Lower lobe of right lung (tissue), 2 donors: Measurements from ENCODE around the gene SH3GL3. TPM values are rescaled to one million over a fixed set of nuclear protein-coding genes. Genes with fewer than 3 reads are reported as not detected.

ENCODE experiments used
- ATAC-seq, 2 donors: fragments of 200-7000 bp; cut with Tn5 transposase; one replicate each; pipeline ENCODE4 v1.9.1; 2020 to 2022; ENCODE audit warnings: mild to moderate bottlenecking in 2 of 2, moderate library complexity in 2 of 2
- DNase-seq: peaks from one replicate; pipeline ENCODE4 v3.0.0-alpha.2; 2020
- H3K27ac ChIP-seq: fragments of 200-600 bp; one replicate; pipeline ENCODE4 v1.8.0; 2022
- H3K27me3 ChIP-seq: fragments of 200-600 bp; one replicate; pipeline ENCODE4 v1.8.0; 2022; ENCODE audit warnings: low read depth
- H3K36me3 ChIP-seq: fragments of 200-600 bp; one replicate; pipeline ENCODE4 v1.8.0; 2022; ENCODE audit warnings: mild to moderate bottlenecking
- H3K4me1 ChIP-seq: fragments of 200-600 bp; one replicate; pipeline ENCODE4 v1.8.0; 2022
- H3K4me3 ChIP-seq: fragments of 200-600 bp; one replicate; pipeline ENCODE4 v1.8.0; 2022; ENCODE audit warnings: mild to moderate bottlenecking
- H3K9me3 ChIP-seq: fragments of 200-600 bp; one replicate; pipeline ENCODE4 v1.8.0; 2022
- CTCF ChIP-seq: fragments of 200-600 bp; IDR thresholded peaks from one replicate; pipeline ENCODE4 v1.8.0; 2022; ENCODE audit warnings: antibody characterized with exemption, mild to moderate bottlenecking
- intact Hi-C: fragments of 100-400 bp; cut with DNase I; formaldehyde crosslinking; loops from one replicate; pipeline ENCODE4 v1.11.0; 2022
- total RNA-seq: library from RNA; stranded (reverse); fragmentation: NEBNext Ultra II Directional; extraction: Animal tissue kit (Norgen Biotek cat#: 25700); gene quantifications from one replicate; pipeline ENCODE4 v1.2.1, GENCODE V29; 2021
- donor health status: DM: no; HTN: yes; CAD: no; lungs with severe emphysema.

The SH3GL3 gene
- total RNA-seq, 1 donor from 2014 or later: 2.6 TPM

DNA sequence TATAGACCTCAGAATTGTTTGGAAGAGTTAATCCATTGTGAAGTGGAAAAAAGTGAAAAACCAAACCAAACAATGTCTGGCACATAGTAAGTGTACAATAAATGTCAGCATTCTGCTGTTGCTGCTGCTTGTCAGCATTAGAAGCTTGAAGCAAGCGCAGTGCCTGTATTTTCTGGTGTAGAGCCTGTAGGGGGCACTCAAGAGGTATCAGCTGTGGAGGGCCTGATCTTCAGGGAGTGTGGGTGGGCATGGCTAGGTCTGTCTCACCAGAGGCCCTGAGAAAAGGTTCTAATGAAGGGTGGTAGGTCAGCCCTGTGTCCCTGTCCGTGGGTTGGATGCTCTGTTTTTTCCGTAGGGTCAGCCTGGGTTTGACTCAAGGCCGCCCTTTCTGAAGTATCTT is 210.4 kb downstream of the SH3GL3 start:
- H3K4me3 ChIP-seq: no peak overlapping the region
- H3K36me3 ChIP-seq: no peaks in the 10 kb centered on the region
- no peak for TF ChIP-seq CTCF
- intact Hi-C loops: no loop called here
- no peak for ATAC-seq
- no peaks in the 10 kb centered on the region for H3K9me3 ChIP-seq
- DNase-seq: no peak
- H3K27ac ChIP-seq: no peak overlapping the region
- H3K4me1 ChIP-seq: no peaks in the 10 kb centered on the region
- peaks cover 26% of the 10 kb centered on the region for H3K27me3 ChIP-seq

DNA sequence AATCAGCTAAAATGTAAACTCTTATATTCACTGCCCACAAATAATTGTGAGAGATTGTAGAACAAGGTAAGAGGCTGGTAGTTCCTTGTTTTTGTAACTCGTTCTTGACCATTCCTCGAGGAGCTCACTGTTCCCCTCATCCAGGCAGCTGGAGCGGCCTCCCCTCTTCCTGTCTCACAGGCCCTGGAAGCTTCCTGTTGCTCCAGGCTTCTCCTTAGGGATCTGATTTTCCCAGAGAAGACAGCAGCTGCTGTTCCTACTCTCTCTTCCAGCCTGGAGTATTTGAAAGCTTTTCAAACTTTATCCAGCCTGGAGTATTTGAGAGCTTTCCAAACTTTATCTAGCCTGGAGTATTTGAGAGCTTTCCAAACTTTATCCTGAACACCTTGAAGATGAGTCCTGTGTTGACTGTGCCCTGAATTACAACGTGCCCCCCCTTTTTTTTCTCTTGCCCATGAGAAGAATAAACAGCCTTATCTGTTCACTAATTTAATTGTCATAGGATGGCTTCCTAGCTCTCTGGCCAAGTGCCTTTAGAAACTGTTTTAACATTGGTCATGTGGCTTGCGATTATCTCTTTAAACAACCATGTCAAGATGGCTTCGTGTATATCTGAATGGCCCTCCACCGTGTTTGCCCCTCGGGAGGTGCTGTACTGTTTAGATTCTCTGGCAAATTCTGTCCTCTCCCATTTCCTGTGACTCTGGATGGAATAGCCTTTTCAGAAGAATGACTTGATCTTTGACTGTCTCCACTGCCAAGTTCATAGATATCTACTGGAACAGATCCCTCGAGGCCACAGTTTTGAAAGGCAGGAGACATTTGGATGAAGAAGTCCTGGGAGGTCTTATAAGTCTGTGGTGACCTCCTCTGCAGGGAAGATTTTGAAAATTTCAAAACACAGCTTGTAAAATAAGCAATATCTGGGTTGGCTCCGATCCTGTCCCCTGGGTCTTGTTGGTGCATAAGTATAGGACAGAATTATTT is 211.6 kb downstream of the SH3GL3 start:
- DNase-seq (no peak), ATAC-seq (peak in 1 of 2 donors; percentile 6)
- Histone ChIP-seq H3K36me3 (no peaks in the 10 kb centered on the region), H3K4me3 (no peak overlapping the region), H3K9me3 (no peaks in the 10 kb centered on the region), H3K27ac (no peak overlapping the region), H3K4me1 (no peaks in the 10 kb centered on the region), H3K27me3 (peaks cover 26% of the 10 kb centered on the region)
- intact Hi-C loops: no loop called here
- no peak for TF ChIP-seq CTCF

- ATAC-seq (no peak), DNase-seq (no peak)
- Histone ChIP-seq H3K9me3 (no peaks in the 10 kb centered on the region), H3K27me3 (peaks cover 21% of the 10 kb centered on the region), H3K4me3 (no peak overlapping the region), H3K27ac (no peak overlapping the region), H3K36me3 (no peaks in the 10 kb centered on the region), H3K4me1 (no peaks in the 10 kb centered on the region)
- intact Hi-C loops: no loop called here
- TF ChIP-seq CTCF: no peak
Observed at GRCh38 chr15:83659417-83659812, 212.3 kb downstream of the SH3GL3 start.

DNA sequence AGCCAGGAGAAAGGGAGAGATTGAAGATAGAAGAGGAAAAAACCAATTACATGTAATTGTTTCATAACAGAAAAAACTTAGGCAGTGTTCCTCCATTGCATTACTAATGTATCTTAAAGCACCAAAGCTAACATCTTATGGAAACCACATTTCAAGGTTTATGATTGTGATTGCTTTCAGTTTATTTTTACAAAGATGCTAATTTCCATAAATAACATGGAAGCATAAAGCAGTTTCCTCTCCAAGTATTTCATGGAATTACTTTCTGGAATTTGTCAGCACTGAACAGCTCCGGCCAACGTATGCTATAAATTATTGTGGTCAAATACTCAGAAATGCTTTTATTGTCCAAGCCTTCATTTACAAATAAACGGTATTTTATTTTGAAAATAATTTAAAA is 218.3 kb downstream of the SH3GL3 start:
- Histone ChIP-seq H3K4me1 (no peaks in the 10 kb centered on the region), H3K4me3 (no peak overlapping the region), H3K27me3 (no peaks in the 10 kb centered on the region), H3K9me3 (no peaks in the 10 kb centered on the region), H3K27ac (no peak overlapping the region), H3K36me3 (no peaks in the 10 kb centered on the region)
- ATAC-seq (no peak), DNase-seq (no peak)
- intact Hi-C loops: no loop called here
- no peak for TF ChIP-seq CTCF

Other genes starting within 250 kb of the SH3GL3 start
- 26.5 TPM for gene HDGFL3, start 239.5 kb upstream of the SH3GL3 start, total RNA-seq
- 0.21 TPM for gene BNC1, start 162.7 kb upstream of the SH3GL3 start, total RNA-seq
- 26.4 TPM for gene ADAMTSL3, start 206.8 kb downstream of the SH3GL3 start, total RNA-seq